Measurements from ENCODE around the gene PTGDS.

DNA sequence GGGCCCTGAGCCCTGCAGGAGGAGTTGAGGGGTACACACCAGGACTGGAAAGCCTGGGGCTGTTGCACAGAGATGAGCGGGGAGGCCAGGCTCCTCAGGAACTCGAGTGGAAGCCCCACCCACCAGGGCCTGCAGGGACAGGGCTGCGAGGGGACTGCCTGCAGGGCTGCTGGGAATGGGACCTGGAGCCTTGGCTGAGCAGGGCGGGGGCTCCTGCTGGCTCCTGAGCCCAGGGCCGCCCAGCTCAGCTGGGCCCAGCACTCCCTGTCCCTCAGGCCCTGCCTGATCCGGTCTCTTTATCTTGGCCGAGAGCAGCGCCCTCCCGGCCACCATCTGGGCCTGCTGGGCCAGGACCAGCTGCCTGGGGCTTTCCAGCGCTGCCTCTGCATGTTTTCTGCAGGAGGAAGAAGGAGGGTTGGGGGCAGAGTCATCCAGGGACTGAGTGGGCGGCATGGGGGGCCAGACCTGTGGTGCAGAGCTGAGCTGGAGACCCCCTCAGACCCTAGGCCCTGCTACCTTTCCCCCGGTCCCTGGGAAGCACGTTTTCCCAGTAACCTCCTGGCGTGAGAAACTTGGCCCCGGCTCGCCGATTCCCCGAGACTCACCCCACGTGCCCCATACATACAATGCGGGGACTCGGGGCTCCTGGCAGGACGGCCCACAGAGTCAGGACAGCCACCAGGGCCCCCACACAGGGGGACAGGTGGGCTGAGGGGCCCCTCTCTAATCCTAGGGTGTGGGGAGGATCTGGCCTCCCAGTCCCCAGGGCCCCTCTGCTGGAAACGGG, 15.8 kb upstream of the PTGDS start:
- TF ChIP-seq POLR2A (IDR thresholded peaks at IDR 0.05) (no peak), CTCF (IDR thresholded peaks at IDR 0.05 in 8 of 11, conservative IDR thresholded peaks at IDR 0.05 in 3 of 11) (no peak)
